CD8-positive, alpha-beta memory T cell (primary cell): ENCODE results near the gene GBE1. TPM values are rescaled to one million over a fixed set of nuclear protein-coding genes. Genes with fewer than 3 reads are reported as not detected.

Source experiments
- CTCF ChIA-PET: fragments of 350-600 bp; sonication (Branson Sonifier 250); formaldehyde crosslinking; loops from one replicate; lab custom pipeline; 2021; ENCODE audit warnings: antibody characterized with exemption; lab: Charles Lee
- POLR2A ChIA-PET: fragments of 350-600 bp; sonication (Branson Sonifier 250); formaldehyde crosslinking; loops from one replicate; lab custom pipeline; 2021; ENCODE audit warnings: antibody characterized with exemption; lab: Charles Lee
- DNase-seq, 5 donors: peaks; one replicate each; pipeline versions ENCODE4 v3.0.0 to v3.0.0-alpha.2; 2020 to 2022; ENCODE audit warnings: mixed read lengths in 1 of 5
- H3K27ac ChIP-seq: one replicate; pipeline ENCODE4 v1.7.0; 2013; ENCODE audit warnings: low read depth, mild to moderate bottlenecking, low read length, moderate library complexity
- H3K27me3 ChIP-seq: 2 replicates; pipeline ENCODE4 v1.7.0; 2013; ENCODE audit warnings: low read length, mild to moderate bottlenecking; ENCODE audit not compliant: insufficient read depth, poor library complexity, severe bottlenecking
- H3K36me3 ChIP-seq: 2 replicates; pipeline ENCODE4 v1.7.0; 2013; ENCODE audit warnings: mild to moderate bottlenecking, low read length, moderate library complexity; ENCODE audit not compliant: insufficient read depth
- H3K4me1 ChIP-seq: 2 replicates; pipeline ENCODE4 v1.7.0; 2013; ENCODE audit warnings: mild to moderate bottlenecking, low read length, moderate library complexity; ENCODE audit not compliant: insufficient read depth
- H3K4me3 ChIP-seq: 2 replicates; pipeline ENCODE4 v1.7.0; 2013; ENCODE audit warnings: mild to moderate bottlenecking, low read length
- H3K9me3 ChIP-seq: 2 replicates; pipeline ENCODE4 v1.7.0; 2013; ENCODE audit warnings: mild to moderate bottlenecking, low read length
- H3K27ac Mint-ChIP-seq, 8 donors: one replicate each; pipeline ENCODE4 v1.8.0; 2020 to 2021; ENCODE audit warnings: mixed read lengths in 8 of 8, mild to moderate bottlenecking in 6 of 8, inconsistent platforms in 3 of 8, moderate library complexity in 3 of 8
- H3K27me3 Mint-ChIP-seq, 2 donors: one replicate each; pipeline ENCODE4 v1.8.0; 2020 to 2021; ENCODE audit warnings: mixed read lengths in 2 of 2, mild to moderate bottlenecking in 1 of 2, moderate library complexity in 1 of 2
- H3K36me3 Mint-ChIP-seq, 3 donors: one replicate each; pipeline ENCODE4 v1.8.0; 2020 to 2021; ENCODE audit warnings: mixed read lengths in 3 of 3, inconsistent platforms in 1 of 3, mild to moderate bottlenecking in 1 of 3
- H3K4me1 Mint-ChIP-seq, 3 donors: one replicate each; pipeline ENCODE4 v1.8.0; 2020 to 2021; ENCODE audit warnings: mixed read lengths in 3 of 3, inconsistent platforms in 1 of 3, mild to moderate bottlenecking in 1 of 3
- H3K4me3 Mint-ChIP-seq, 7 donors: one replicate each; pipeline ENCODE4 v1.8.0; 2020 to 2021; ENCODE audit warnings: mixed read lengths in 7 of 7, mild to moderate bottlenecking in 6 of 7, moderate library complexity in 4 of 7, inconsistent platforms in 2 of 7
- H3K9me3 Mint-ChIP-seq, 5 donors: one replicate each; pipeline ENCODE4 v1.8.0; 2020 to 2022; ENCODE audit warnings: mixed read lengths in 5 of 5, mild to moderate bottlenecking in 3 of 5, moderate library complexity in 2 of 5, inconsistent platforms in 1 of 5
- polyA plus RNA-seq: library from polyadenylated mRNA; unstranded; fragments of 300-500 nt; fragmentation: Illumina TruSeq; gene quantifications from one replicate; pipeline ENCODE4 v1.2.3, GENCODE V29; 2021
- total RNA-seq, 2 experiments: library from RNA; stranded (reverse); gene quantifications; one replicate each; pipeline ENCODE4 v1.2.3, GENCODE V29; 2021

GBE1 gene
- total and polyA plus RNA-seq, 3 experiments from 2014 or later: 12.6 to 22.9 (median 22.5) TPM

DNA sequence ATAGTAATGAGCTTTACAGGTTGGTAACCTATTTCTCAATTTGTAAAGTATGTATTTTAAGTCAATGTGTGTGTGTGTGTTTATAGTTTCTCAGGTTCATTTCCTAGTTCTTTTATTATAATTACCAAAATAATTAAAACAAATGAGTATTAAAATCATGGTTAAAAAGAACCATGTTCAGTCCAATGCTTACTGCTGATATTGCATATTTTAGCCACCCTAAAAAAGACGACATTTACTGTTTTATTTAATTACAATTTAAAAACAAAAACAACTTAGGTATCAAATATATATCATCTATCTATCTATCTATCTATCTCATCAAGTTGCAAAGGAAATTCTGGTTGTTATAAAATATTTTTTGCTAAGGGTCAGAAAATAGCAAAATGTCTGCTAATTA, 203.3 kb downstream of the GBE1 start:
- Histone ChIP-seq H3K36me3 (no peaks in the 10 kb centered on the region), H3K9me3 (no peaks in the 10 kb centered on the region), H3K27ac (no peak overlapping the region), H3K4me1 (no peaks in the 10 kb centered on the region), H3K4me3 (no peak overlapping the region), H3K27me3 (no peaks in the 10 kb centered on the region)
- Mint-ChIP-seq H3K9me3 (no peaks in the 10 kb centered on the region), H3K36me3 (peaks cover 2 to 22% (median 4%) of the 10 kb centered on the region in 3 donors), H3K27ac (no peak overlapping the region), H3K4me1 (no peaks in the 10 kb centered on the region), H3K4me3 (no peak overlapping the region), H3K27me3 (no peaks in the 10 kb centered on the region)
- ChIA-PET POLR2A (no interaction called here), CTCF (no interaction called here)
- DNase-seq: no peak

DNA sequence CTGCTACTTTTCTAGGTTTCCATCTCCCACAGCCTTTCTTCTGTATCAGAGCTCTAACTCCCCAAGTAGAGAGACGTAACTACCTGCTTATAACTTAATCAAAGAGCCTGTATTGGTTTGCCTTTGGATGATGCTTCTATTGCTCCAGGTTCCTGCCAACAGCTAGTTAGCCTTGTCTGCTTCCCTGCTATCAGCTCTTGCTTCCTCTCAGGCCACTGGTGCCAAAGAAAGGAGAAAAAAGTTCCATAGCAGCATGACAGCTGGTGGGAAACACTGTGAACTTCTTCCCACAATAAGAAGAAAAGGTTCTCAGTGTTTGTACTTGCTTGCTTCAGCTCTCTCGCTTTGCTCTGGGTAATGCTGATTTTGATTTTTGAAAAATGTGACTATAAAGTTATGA, 206.6 kb downstream of the GBE1 start:
- Histone ChIP-seq H3K27me3 (no peaks in the 10 kb centered on the region), H3K4me3 (no peak overlapping the region), H3K9me3 (no peaks in the 10 kb centered on the region), H3K36me3 (no peaks in the 10 kb centered on the region), H3K27ac (no peak overlapping the region), H3K4me1 (no peaks in the 10 kb centered on the region)
- H3K36me3 Mint-ChIP-seq: peaks cover 3 to 22% (median 5%) of the 10 kb centered on the region in 3 donors
- DNase-seq: no peak
- no peak overlapping the region for H3K4me3 Mint-ChIP-seq
- no peaks in the 10 kb centered on the region for H3K4me1 Mint-ChIP-seq
- peak overlapping the region in 1 of 8 donors; percentile 2 for H3K27ac Mint-ChIP-seq
- H3K27me3 Mint-ChIP-seq: no peaks in the 10 kb centered on the region
- ChIA-PET POLR2A (no interaction called here), CTCF (no interaction called here)
- peaks cover 0 to 4% (median 0%) of the 10 kb centered on the region in 5 donors for H3K9me3 Mint-ChIP-seq

DNA sequence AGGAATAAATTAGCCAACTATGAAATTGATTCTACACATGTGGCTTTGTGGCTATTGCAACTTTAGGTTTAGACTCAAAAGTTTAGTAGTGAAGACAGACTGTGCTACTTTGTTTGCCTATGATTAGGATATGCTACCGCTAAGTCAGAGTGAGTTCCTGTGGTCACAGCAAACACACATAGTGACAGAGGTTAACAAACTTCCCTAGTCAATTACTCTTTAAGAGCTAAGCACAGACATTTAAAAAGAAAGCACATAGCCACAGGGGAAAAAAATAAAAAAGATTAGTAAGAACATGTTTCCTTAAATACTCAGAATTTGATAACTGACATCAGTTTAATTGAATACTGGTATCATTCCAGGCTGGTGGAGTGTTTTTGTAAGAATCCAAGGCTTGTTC, 207.1 kb downstream of the GBE1 start:
- Mint-ChIP-seq H3K9me3 (peaks cover 0 to 4% (median 0%) of the 10 kb centered on the region in 5 donors), H3K27me3 (no peaks in the 10 kb centered on the region), H3K4me1 (no peaks in the 10 kb centered on the region), H3K27ac (no peak overlapping the region), H3K4me3 (no peak overlapping the region), H3K36me3 (peaks cover 3 to 22% (median 4%) of the 10 kb centered on the region in 3 donors)
- Histone ChIP-seq H3K4me1 (no peaks in the 10 kb centered on the region), H3K9me3 (no peaks in the 10 kb centered on the region), H3K4me3 (no peak overlapping the region), H3K27me3 (no peaks in the 10 kb centered on the region), H3K36me3 (no peaks in the 10 kb centered on the region), H3K27ac (no peak overlapping the region)
- CTCF ChIA-PET: no interaction called here
- no peak for DNase-seq
- POLR2A ChIA-PET: no interaction called here

GRCh38 chr3:81550415-81550814, 211.0 kb downstream of the GBE1 start:
- Mint-ChIP-seq H3K27ac (no peak overlapping the region), H3K4me1 (no peaks in the 10 kb centered on the region), H3K4me3 (no peak overlapping the region), H3K9me3 (peaks cover 0 to 10% (median 4%) of the 10 kb centered on the region in 5 donors), H3K27me3 (no peaks in the 10 kb centered on the region), H3K36me3 (peaks cover 6 to 38% (median 6%) of the 10 kb centered on the region in 3 donors)
- Histone ChIP-seq H3K27ac (no peak overlapping the region), H3K4me3 (no peak overlapping the region), H3K27me3 (no peaks in the 10 kb centered on the region), H3K4me1 (no peaks in the 10 kb centered on the region), H3K9me3 (no peaks in the 10 kb centered on the region), H3K36me3 (no peaks in the 10 kb centered on the region)
- no peak for DNase-seq
- CTCF ChIA-PET: no interaction called here
- POLR2A ChIA-PET: no interaction called here

DNA sequence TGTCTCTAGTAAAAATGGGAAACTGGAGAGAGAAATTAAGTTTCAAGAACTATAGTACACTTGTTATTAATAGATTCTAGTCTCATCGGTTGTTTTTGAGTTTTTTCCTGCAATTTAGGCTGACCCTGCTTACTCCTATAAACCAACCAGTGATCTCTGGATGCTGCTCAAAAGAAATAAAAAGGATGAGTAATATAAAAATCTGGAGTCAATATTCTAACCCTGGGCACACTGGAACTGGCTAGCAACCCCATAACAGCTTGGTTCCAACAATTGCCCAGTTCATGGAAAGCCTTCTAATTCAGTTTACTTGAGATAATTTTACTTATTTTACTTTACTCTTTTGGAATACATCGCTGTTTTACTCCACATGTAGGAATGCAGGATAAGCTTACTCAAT, 211.6 kb downstream of the GBE1 start:
- H3K27me3 Mint-ChIP-seq: no peaks in the 10 kb centered on the region
- peaks cover 6 to 38% (median 6%) of the 10 kb centered on the region in 3 donors for H3K36me3 Mint-ChIP-seq
- Histone ChIP-seq H3K4me1 (no peaks in the 10 kb centered on the region), H3K27ac (no peak overlapping the region), H3K9me3 (no peaks in the 10 kb centered on the region), H3K36me3 (no peaks in the 10 kb centered on the region), H3K4me3 (no peak overlapping the region), H3K27me3 (no peaks in the 10 kb centered on the region)
- POLR2A ChIA-PET: no interaction called here
- H3K4me3 Mint-ChIP-seq: no peak overlapping the region
- CTCF ChIA-PET: no interaction called here
- peaks cover 0 to 10% (median 4%) of the 10 kb centered on the region in 5 donors for H3K9me3 Mint-ChIP-seq
- H3K4me1 Mint-ChIP-seq: no peaks in the 10 kb centered on the region
- DNase-seq: no peak
- no peak overlapping the region for H3K27ac Mint-ChIP-seq

DNA sequence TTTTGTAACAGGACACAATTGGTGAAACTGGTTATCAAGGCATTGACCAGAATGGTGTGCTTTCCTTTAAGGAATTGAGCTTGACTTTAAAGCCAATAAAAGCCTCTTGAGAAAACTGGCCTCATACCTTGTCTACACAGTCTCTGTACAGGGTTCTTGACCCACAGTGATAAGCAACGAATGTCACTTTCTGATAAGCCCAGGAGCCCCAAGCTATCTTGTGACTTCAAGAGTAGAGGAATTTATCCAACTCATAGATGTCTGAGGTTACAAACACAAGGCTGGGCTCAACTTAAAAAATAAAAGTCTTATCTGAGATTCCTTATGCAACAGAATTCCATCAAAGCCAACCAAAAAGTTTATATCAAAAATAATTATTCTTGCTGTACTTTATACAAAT, 212.1 kb downstream of the GBE1 start:
- Mint-ChIP-seq H3K36me3 (peaks cover 6 to 38% (median 6%) of the 10 kb centered on the region in 3 donors), H3K27me3 (no peaks in the 10 kb centered on the region), H3K4me3 (no peak overlapping the region), H3K4me1 (no peaks in the 10 kb centered on the region), H3K9me3 (peaks cover 0 to 10% (median 4%) of the 10 kb centered on the region in 5 donors), H3K27ac (no peak overlapping the region)
- no peak for DNase-seq
- Histone ChIP-seq H3K4me3 (no peak overlapping the region), H3K27ac (no peak overlapping the region), H3K36me3 (no peaks in the 10 kb centered on the region), H3K9me3 (no peaks in the 10 kb centered on the region), H3K4me1 (no peaks in the 10 kb centered on the region), H3K27me3 (no peaks in the 10 kb centered on the region)
- CTCF ChIA-PET: no interaction called here
- POLR2A ChIA-PET: no interaction called here

- Mint-ChIP-seq H3K4me1 (no peaks in the 10 kb centered on the region), H3K36me3 (peaks cover 3 to 25% (median 3%) of the 10 kb centered on the region in 3 donors), H3K4me3 (no peak overlapping the region), H3K9me3 (peaks cover 0 to 10% (median 4%) of the 10 kb centered on the region in 5 donors), H3K27me3 (no peaks in the 10 kb centered on the region), H3K27ac (peak overlapping the region in 1 of 8 donors; percentile 48)
- no peaks in the 10 kb centered on the region for H3K4me1 ChIP-seq
- H3K4me3 ChIP-seq: no peak overlapping the region
- H3K36me3 ChIP-seq: no peaks in the 10 kb centered on the region
- POLR2A ChIA-PET: no interaction called here
- no peak overlapping the region for H3K27ac ChIP-seq
- H3K9me3 ChIP-seq: no peaks in the 10 kb centered on the region
- CTCF ChIA-PET: no interaction called here
- no peaks in the 10 kb centered on the region for H3K27me3 ChIP-seq
- DNase-seq: no peak
Observed at GRCh38 chr3:81545572-81545971, 215.9 kb downstream of the GBE1 start.

- no peak overlapping the region for H3K4me3 ChIP-seq
- no peaks in the 10 kb centered on the region for H3K27me3 ChIP-seq
- no peaks in the 10 kb centered on the region for H3K4me1 ChIP-seq
- peaks cover 3 to 23% (median 3%) of the 10 kb centered on the region in 3 donors for H3K36me3 Mint-ChIP-seq
- H3K27me3 Mint-ChIP-seq: no peaks in the 10 kb centered on the region
- no peak for DNase-seq
- no peak overlapping the region for H3K4me3 Mint-ChIP-seq
- H3K4me1 Mint-ChIP-seq: no peaks in the 10 kb centered on the region
- ChIA-PET POLR2A (no interaction called here), CTCF (no interaction called here)
- H3K27ac Mint-ChIP-seq: no peak overlapping the region
- no peaks in the 10 kb centered on the region for H3K36me3 ChIP-seq
- no peak overlapping the region for H3K27ac ChIP-seq
- H3K9me3 Mint-ChIP-seq: peaks cover 0 to 8% (median 4%) of the 10 kb centered on the region in 5 donors
- no peaks in the 10 kb centered on the region for H3K9me3 ChIP-seq
Observed at GRCh38 chr3:81544385-81544784, 217.1 kb downstream of the GBE1 start.
